Tibial artery (tissue), 4 donors: ENCODE results near the gene TMA7B.

ENCODE experiments used
- DNase-seq, 2 donors: peaks; one replicate each; pipeline ENCODE4 v3.0.0-alpha.2; 2019
- H3K27ac ChIP-seq, 2 donors: fragments of 200-600 bp; sonication (generic) in 1 of 2; 1 replicate in 1 of 2; 2 replicates in 1 of 2; pipeline ENCODE4 v1.5.1; 2018 to 2019; ENCODE audit warnings: mild to moderate bottlenecking in 1 of 2
- H3K27me3 ChIP-seq, 2 donors: fragments of 200-600 bp; sonication (generic) in 1 of 2; one replicate each; pipeline versions ENCODE4 v1.5.1 to v1.6.0; 2016 to 2019
- H3K36me3 ChIP-seq, 3 donors: fragments of 200-600 bp; sonication (generic) in 2 of 3; one replicate each; pipeline ENCODE4 v1.5.1; 2016 to 2019; ENCODE audit warnings: mild to moderate bottlenecking in 2 of 3
- H3K4me1 ChIP-seq, 4 donors: fragments of 200-600 bp; sonication (generic) in 2 of 4; 1 replicate in 3 of 4; 2 replicates in 1 of 4; pipeline ENCODE4 v1.5.1; 2016 to 2019
- H3K4me3 ChIP-seq, 2 donors: fragments of 200-600 bp; sonication (generic) in 1 of 2; 1 replicate in 1 of 2; 2 replicates in 1 of 2; pipeline ENCODE4 v1.5.1; 2018 to 2019; ENCODE audit warnings: mild to moderate bottlenecking in 2 of 2
- H3K9me3 ChIP-seq, 3 donors: fragments of 200-600 bp; sonication (generic) in 1 of 3; one replicate each; pipeline ENCODE4 v1.5.1; 2016 to 2019
- CTCF ChIP-seq, 2 experiments: fragments of 200-600 bp in 1 of 2; fragments of 450-650 bp in 1 of 2; IDR thresholded peaks; one replicate each; pipeline ENCODE4 v1.5.1; 2017 to 2019; ENCODE audit warnings: antibody characterized with exemption in 2 of 2, mild to moderate bottlenecking in 1 of 2, moderate library complexity in 1 of 2
- intact Hi-C: fragments of 100-400 bp; cut with DNase I; formaldehyde crosslinking; loops from one replicate; pipeline ENCODE4 v1.15.0; 2023; ENCODE audit warnings: low total_unique reads

Gene TMA7B

GRCh38 chr22:39972641-39973040 lies 12.4 kb downstream of the TMA7B start:
- DNase-seq: no peak
- Histone ChIP-seq H3K27me3 (peaks cover 0 to 84% of the 10 kb centered on the region in 2 donors), H3K27ac (no peak overlapping the region), H3K36me3 (no peaks in the 10 kb centered on the region), H3K4me1 (peaks cover 0 to 10% (median 0%) of the 10 kb centered on the region in 4 donors), H3K4me3 (no peak overlapping the region), H3K9me3 (no peaks in the 10 kb centered on the region)
- intact Hi-C loops: no loop called here
- no peak for TF ChIP-seq CTCF (IDR thresholded peaks at IDR 0.05)

- intact Hi-C loops: no loop called here
- no peak overlapping the region for H3K27ac ChIP-seq
- H3K36me3 ChIP-seq: no peaks in the 10 kb centered on the region
- no peak for TF ChIP-seq CTCF (IDR thresholded peaks at IDR 0.05)
- peaks cover 0 to 6% (median 0%) of the 10 kb centered on the region in 4 donors for H3K4me1 ChIP-seq
- no peak overlapping the region for H3K4me3 ChIP-seq
- no peaks in the 10 kb centered on the region for H3K9me3 ChIP-seq
- no peak for DNase-seq
- H3K27me3 ChIP-seq: peaks cover 0 to 84% of the 10 kb centered on the region in 2 donors
These were observed 13.5 kb downstream of the TMA7B start for GRCh38 chr22:39973656-39974055.

- H3K36me3 ChIP-seq: no peaks in the 10 kb centered on the region
- H3K9me3 ChIP-seq: no peaks in the 10 kb centered on the region
- peaks cover 0 to 5% (median 0%) of the 10 kb centered on the region in 4 donors for H3K4me1 ChIP-seq
- peaks cover 0 to 80% of the 10 kb centered on the region in 2 donors for H3K27me3 ChIP-seq
- no peak overlapping the region for H3K27ac ChIP-seq
- no peak for DNase-seq
- no peak overlapping the region for H3K4me3 ChIP-seq
- no peak for TF ChIP-seq CTCF (IDR thresholded peaks at IDR 0.05)
- intact Hi-C loops: no loop called here
These were observed 13.9 kb downstream of the TMA7B start for GRCh38 chr22:39974065-39974464.

GRCh38 chr22:39979048-39979447 lies 18.9 kb downstream of the TMA7B start:
- peaks cover 0 to 66% of the 10 kb centered on the region in 2 donors for H3K27me3 ChIP-seq
- intact Hi-C loops: no loop called here
- TF ChIP-seq CTCF (IDR thresholded peaks at IDR 0.05): no peak
- no peak overlapping the region for H3K4me3 ChIP-seq
- no peak overlapping the region for H3K27ac ChIP-seq
- no peak for DNase-seq
- H3K36me3 ChIP-seq: no peaks in the 10 kb centered on the region
- H3K9me3 ChIP-seq: no peaks in the 10 kb centered on the region
- H3K4me1 ChIP-seq: no peaks in the 10 kb centered on the region

GRCh38 chr22:39979458-39979857 lies 19.3 kb downstream of the TMA7B start:
- H3K27me3 ChIP-seq: peaks cover 0 to 61% of the 10 kb centered on the region in 2 donors
- no peak for TF ChIP-seq CTCF (IDR thresholded peaks at IDR 0.05)
- no peaks in the 10 kb centered on the region for H3K36me3 ChIP-seq
- DNase-seq: no peak
- no peak overlapping the region for H3K4me3 ChIP-seq
- H3K27ac ChIP-seq: no peak overlapping the region
- H3K9me3 ChIP-seq: no peaks in the 10 kb centered on the region
- no peaks in the 10 kb centered on the region for H3K4me1 ChIP-seq
- intact Hi-C loops: no loop called here

GRCh38 chr22:39980596-39980995 lies 20.4 kb downstream of the TMA7B start:
- DNase-seq: no peak
- Histone ChIP-seq H3K4me1 (no peaks in the 10 kb centered on the region), H3K27me3 (peaks cover 0 to 60% of the 10 kb centered on the region in 2 donors), H3K36me3 (no peaks in the 10 kb centered on the region), H3K27ac (no peak overlapping the region), H3K4me3 (no peak overlapping the region), H3K9me3 (no peaks in the 10 kb centered on the region)
- intact Hi-C loops: no loop called here
- no peak for TF ChIP-seq CTCF (IDR thresholded peaks at IDR 0.05)
